Measurements from ENCODE around the gene S100PBP.

The S100PBP gene

GRCh38 chr1:32881291-32881690 is 63.8 kb downstream of the S100PBP start:
- no peak for DNase-seq

GRCh38 chr1:32881871-32882850 is 64.7 kb downstream of the S100PBP start:
- peaks cover 32% of the 10 kb centered on the region for H3K27me3 ChIP-seq (replicated peaks; ENCODE audit: insufficient read depth, low read length)
- H3K36me3 ChIP-seq (replicated peaks; ENCODE audit: insufficient read depth, low read length) = no peaks in the 10 kb centered on the region
- H3K4me1 ChIP-seq (ENCODE audit: low read length) = no peaks in the 10 kb centered on the region
- H3K4me3 ChIP-seq (ENCODE audit: low read length) = no peak overlapping the region
- no peak overlapping the region for H3K4me2 ChIP-seq (ENCODE audit: low read depth, low read length)
- no peak overlapping the region for H3K9ac ChIP-seq (ENCODE audit: low read length)
- no peaks in the 10 kb centered on the region for H4K20me1 ChIP-seq (ENCODE audit: insufficient read depth, low read length)
- no peaks in the 10 kb centered on the region for H3K9me2 ChIP-seq (replicated peaks; ENCODE audit: insufficient read depth, low read length)
- no peaks in the 10 kb centered on the region for H3K9me3 ChIP-seq (replicated peaks; ENCODE audit: insufficient read depth, low read length)
- H3F3A ChIP-seq (ENCODE audit: insufficient read depth, low read length) = no peaks in the 10 kb centered on the region
- TF ChIP-seq EZH2phosphoT487 (IDR thresholded peaks at IDR 0.05; ENCODE audit: low read length) = no peak
- TF ChIP-seq EZH2 (optimal IDR thresholded peaks at IDR 0.05; ENCODE audit: low read depth, low read length) = no peak
- TF ChIP-seq, protein P1, sequence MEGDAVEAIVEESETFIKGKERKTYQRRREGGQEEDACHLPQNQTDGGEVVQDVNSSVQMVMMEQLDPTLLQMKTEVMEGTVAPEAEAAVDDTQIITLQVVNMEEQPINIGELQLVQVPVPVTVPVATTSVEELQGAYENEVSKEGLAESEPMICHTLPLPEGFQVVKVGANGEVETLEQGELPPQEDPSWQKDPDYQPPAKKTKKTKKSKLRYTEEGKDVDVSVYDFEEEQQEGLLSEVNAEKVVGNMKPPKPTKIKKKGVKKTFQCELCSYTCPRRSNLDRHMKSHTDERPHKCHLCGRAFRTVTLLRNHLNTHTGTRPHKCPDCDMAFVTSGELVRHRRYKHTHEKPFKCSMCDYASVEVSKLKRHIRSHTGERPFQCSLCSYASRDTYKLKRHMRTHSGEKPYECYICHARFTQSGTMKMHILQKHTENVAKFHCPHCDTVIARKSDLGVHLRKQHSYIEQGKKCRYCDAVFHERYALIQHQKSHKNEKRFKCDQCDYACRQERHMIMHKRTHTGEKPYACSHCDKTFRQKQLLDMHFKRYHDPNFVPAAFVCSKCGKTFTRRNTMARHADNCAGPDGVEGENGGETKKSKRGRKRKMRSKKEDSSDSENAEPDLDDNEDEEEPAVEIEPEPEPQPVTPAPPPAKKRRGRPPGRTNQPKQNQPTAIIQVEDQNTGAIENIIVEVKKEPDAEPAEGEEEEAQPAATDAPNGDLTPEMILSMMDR (IDR thresholded peaks at IDR 0.05; ENCODE audit: low read length) = no peak
- H2AFZ ChIP-seq (ENCODE audit: low read length) = no peak overlapping the region
- H3K79me2 ChIP-seq (ENCODE audit: low read length) = no peaks in the 10 kb centered on the region
- H3K27ac ChIP-seq (ENCODE audit: low read length) = no peak overlapping the region
- DNase-seq = no peak

More at GRCh38 chr1:32881291-32881690, 63.8 kb downstream of the S100PBP start:
- H3K9ac ChIP-seq (ENCODE audit: low read length) = no peak overlapping the region
- H3F3A ChIP-seq (ENCODE audit: insufficient read depth, low read length) = no peaks in the 10 kb centered on the region
- no peaks in the 10 kb centered on the region for H3K9me3 ChIP-seq (replicated peaks; ENCODE audit: insufficient read depth, low read length)
- H3K4me2 ChIP-seq (ENCODE audit: low read depth, low read length) = no peak overlapping the region
- TF ChIP-seq EZH2phosphoT487 (IDR thresholded peaks at IDR 0.05; ENCODE audit: low read length) = no peak
- TF ChIP-seq, protein P1 (IDR thresholded peaks at IDR 0.05; ENCODE audit: low read length) = no peak
- TF ChIP-seq EZH2 (optimal IDR thresholded peaks at IDR 0.05; ENCODE audit: low read depth, low read length) = no peak
- no peaks in the 10 kb centered on the region for H3K36me3 ChIP-seq (replicated peaks; ENCODE audit: insufficient read depth, low read length)
- no peak overlapping the region for H3K4me3 ChIP-seq (ENCODE audit: low read length)
- no peaks in the 10 kb centered on the region for H3K79me2 ChIP-seq (ENCODE audit: low read length)
- no peaks in the 10 kb centered on the region for H4K20me1 ChIP-seq (ENCODE audit: insufficient read depth, low read length)
- H3K4me1 ChIP-seq (ENCODE audit: low read length) = no peaks in the 10 kb centered on the region
- no peaks in the 10 kb centered on the region for H3K9me2 ChIP-seq (replicated peaks; ENCODE audit: insufficient read depth, low read length)
- H3K27me3 ChIP-seq (replicated peaks; ENCODE audit: insufficient read depth, low read length) = peaks cover 25% of the 10 kb centered on the region
- H3K27ac ChIP-seq (ENCODE audit: low read length) = no peak overlapping the region
- no peak overlapping the region for H2AFZ ChIP-seq (ENCODE audit: low read length)

DNA sequence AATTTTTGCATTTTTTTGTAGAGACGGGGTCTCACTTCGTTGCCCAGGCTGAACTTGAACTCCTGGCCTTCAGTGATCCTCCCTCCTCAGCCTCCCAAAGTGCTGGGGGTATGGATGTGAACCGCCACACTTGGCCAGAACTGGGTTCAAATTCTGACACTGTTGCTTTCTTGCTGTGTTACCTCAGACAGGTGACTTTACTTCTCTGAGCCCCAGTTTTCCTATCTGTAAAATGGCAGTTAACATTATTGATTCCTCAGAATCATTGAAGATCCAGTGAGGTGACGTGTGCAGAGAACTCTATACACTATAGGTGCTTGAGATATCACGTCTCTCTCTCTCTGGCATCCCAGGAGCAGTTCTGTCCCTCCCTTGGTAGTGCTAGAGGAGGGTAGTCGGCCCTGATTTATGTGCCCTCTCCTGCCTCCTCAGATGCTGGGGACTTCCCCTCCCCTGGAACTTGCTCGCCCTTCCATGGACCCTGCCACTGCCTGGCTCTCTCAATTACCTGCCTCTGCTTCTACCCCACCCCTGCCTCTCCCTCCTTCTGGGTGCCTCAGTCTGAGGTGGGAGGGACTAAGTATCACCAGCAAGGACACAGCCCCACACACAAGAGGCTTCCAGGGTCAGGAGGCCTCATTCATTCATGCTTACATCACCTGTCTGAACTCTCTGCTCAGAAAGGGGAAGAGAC is 66.0 kb downstream of the S100PBP start:
- Histone ChIP-seq H3F3A (ENCODE audit: insufficient read depth, low read length) (no peaks in the 10 kb centered on the region), H3K27ac (ENCODE audit: low read length) (no peak overlapping the region), H3K4me1 (ENCODE audit: low read length) (no peaks in the 10 kb centered on the region), H3K79me2 (ENCODE audit: low read length) (no peaks in the 10 kb centered on the region), H3K9ac (ENCODE audit: low read length) (no peak overlapping the region), H3K9me2 (replicated peaks; ENCODE audit: insufficient read depth, low read length) (no peaks in the 10 kb centered on the region), H3K4me3 (ENCODE audit: low read length) (no peak overlapping the region), H3K36me3 (replicated peaks; ENCODE audit: insufficient read depth, low read length) (no peaks in the 10 kb centered on the region), H4K20me1 (ENCODE audit: insufficient read depth, low read length) (no peaks in the 10 kb centered on the region), H3K9me3 (replicated peaks; ENCODE audit: insufficient read depth, low read length) (no peaks in the 10 kb centered on the region), H3K27me3 (replicated peaks; ENCODE audit: insufficient read depth, low read length) (peaks cover 45% of the 10 kb centered on the region), H2AFZ (ENCODE audit: low read length) (no peak overlapping the region), H3K4me2 (ENCODE audit: low read depth, low read length) (no peak overlapping the region)
- no peak for DNase-seq
- TF ChIP-seq EZH2phosphoT487 (IDR thresholded peaks at IDR 0.05; ENCODE audit: low read length) = no peak
